ENCODE results near the gene HTRA1.

HTRA1 gene

DNA sequence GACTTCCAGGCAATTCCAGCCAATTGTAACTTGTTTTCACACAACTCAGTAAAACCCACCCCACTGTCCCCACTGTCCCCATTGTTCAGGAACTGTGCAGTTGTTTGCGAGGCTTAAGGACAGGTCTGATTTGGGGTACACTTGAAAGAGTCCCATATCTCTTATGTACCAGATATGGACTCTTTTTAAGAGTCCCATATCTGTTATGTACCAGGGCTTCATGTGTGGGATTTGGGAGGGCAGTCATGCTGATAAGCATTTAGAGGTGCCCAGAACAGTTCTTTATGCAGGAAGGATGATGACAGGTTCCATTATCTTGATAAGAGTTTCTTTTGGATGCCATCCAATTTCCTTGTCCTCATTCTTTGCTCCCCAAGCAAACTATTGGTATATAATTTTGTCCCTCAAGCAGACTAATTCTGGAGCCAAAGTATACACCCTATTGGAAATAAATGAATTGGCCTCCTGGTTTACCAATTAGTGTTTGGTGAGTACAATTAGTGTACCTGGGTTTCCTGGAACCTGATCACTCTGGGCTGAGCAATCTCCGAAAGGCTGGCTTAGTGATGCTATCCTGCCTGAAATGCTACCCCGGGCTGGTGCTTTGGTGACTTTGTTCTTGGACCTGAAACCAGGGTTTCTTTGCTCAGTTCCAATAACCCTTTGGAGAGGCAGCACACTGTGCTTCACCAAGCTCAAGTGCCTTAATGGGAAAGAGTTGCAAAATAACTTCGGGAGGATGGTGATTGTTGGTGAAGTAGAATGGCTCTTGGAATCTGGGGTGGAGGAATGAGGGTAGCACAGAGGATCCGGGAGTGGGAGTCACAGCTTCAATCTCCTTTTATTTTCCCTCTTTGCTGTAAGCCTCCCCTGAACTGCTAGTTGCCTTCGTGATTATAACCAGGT is 93.0 kb downstream of the HTRA1 start:
- DNase-seq (ENCODE audit: low spot score), result no peak

DNA sequence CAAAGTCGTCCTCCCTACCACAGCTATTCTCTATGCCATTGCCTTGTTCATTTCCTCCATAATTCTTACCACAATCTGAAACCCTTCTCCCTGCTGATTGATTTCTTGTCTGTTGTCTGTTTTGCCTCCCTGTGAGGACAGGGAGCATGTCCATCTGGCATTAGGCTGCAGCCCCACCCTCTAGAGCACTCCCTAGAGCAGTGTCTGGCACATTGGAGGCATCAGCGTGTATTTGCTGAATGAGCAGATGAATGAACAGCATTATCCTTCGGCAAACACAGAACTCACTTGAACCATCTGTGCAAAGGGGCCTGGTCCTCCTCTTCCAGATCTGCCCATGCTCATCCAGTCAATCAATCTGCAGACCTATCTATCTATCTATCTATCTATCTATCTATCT is 94.1 kb downstream of the HTRA1 start:
- DNase-seq (ENCODE audit: low spot score), result no peak

GRCh38 chr10:122557516-122557915 is 96.2 kb downstream of the HTRA1 start:
- DNase-seq (ENCODE audit: low spot score), result no peak

DNA sequence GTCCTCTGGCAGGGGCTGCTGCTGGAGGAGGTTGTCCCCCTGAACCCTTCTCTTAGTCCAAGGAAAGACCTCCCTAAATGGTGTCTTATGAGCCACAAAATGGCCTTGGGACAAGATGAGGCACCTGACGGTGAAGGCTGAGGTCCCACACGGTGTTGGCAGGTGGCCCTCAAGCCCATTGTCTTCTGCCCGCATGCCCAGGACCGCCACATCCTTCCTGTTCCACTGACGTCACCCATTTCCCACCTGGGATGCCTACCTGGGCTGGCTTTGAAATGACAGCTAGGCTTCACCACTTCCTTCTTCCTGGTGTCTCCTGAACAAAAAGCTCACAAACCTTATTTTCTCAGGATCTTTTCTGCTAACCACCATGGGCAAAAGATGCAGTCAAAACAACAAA is 97.1 kb downstream of the HTRA1 start:
- no peak for DNase-seq (ENCODE audit: low spot score)

DNA sequence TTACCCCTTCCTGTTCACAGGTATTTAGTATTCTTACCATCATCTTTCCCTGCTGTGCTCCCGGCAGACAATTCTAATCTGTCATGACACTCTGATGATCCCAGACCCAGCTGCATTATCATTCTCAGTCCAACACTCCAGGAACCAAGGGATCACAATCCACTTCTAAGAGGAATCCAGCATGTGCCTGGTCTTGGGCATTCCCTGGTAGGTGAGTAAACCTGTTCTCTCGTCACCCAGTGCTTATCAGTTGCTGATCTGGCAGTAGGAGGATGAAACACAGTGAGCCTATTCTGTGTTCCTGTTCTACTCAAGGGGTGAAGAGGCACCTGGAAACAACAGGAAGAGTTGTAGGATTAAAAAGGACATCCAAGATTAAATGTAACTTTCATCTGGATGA is 97.9 kb downstream of the HTRA1 start:
- no peak for DNase-seq (ENCODE audit: low spot score)

DNA sequence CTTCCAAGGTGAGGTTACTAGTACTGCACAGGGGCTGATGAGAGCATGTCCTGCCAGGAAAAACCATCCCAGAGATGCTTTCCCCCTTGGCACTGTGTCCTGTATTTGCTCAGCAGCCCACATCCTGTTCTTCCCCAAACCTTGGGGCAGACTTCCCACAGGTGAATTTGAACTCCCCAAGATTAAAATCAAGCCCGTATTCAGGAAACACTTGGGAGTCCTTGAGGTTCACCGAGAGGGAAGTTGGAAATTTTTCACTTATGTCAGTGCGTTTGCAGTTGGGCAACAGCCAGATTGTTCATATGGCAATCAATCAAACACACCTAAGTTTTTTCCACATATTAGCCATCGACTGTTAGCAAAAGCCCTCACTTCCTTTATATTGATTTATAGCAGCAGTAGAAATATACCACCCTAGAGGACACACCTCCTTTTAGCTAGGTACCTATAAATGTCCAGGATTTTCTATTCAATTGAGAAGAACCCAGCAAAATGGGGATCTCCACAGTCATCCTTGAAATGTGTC is 99.0 kb downstream of the HTRA1 start, which contains the start of gene DMBT1:
TSS of gene DMBT1 (plus strand) at position 476 of the 526 bp plus-strand sequence. CDS start at position 493, 17 bp downstream.
- no peak for DNase-seq (ENCODE audit: low spot score)

GRCh38 chr10:122561212-122561611 is 99.9 kb downstream of the HTRA1 start:
- DNase-seq (ENCODE audit: low spot score), result no peak

- no peak for DNase-seq (ENCODE audit: low spot score)
Measured at GRCh38 chr10:122561792-122562191, 100.4 kb downstream of the HTRA1 start.

All from hematopoietic multipotent progenitor cell treated with erythropoietin and hydrocortisone succinate and interleukin-3 and kit ligand, for 17 days (in vitro differentiated cells).